Measurements from ENCODE around the gene DYRK3.

DNA sequence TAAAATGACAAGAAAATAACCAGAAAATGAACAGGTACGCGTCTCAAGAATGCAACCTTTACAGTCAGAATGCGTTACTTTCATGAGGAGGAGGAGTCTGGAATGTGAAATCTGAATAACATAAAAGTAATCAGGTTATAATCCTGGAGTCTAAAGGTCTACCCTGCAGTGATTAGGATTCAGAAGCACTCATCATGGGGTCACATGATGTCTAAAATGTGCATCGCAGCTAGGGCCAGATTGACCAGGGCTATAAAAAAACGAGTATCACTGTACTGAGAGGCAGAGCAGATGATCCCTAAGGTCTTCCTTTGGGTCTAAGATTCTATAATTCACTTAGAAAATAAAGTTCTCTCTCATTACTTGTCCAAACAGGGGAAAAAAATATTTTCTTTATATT is 30.5 kb upstream of the DYRK3 start:
- no peak for TF ChIP-seq POLR2A (IDR thresholded peaks at IDR 0.05)
- TF ChIP-seq, protein P1, sequence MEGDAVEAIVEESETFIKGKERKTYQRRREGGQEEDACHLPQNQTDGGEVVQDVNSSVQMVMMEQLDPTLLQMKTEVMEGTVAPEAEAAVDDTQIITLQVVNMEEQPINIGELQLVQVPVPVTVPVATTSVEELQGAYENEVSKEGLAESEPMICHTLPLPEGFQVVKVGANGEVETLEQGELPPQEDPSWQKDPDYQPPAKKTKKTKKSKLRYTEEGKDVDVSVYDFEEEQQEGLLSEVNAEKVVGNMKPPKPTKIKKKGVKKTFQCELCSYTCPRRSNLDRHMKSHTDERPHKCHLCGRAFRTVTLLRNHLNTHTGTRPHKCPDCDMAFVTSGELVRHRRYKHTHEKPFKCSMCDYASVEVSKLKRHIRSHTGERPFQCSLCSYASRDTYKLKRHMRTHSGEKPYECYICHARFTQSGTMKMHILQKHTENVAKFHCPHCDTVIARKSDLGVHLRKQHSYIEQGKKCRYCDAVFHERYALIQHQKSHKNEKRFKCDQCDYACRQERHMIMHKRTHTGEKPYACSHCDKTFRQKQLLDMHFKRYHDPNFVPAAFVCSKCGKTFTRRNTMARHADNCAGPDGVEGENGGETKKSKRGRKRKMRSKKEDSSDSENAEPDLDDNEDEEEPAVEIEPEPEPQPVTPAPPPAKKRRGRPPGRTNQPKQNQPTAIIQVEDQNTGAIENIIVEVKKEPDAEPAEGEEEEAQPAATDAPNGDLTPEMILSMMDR (IDR thresholded peaks at IDR 0.05) = no peak

All from thyroid gland (tissue), 4 donors.